GM23338 (cell line): ENCODE measurements around the gene PFKP. TPM values are rescaled to one million over a fixed set of nuclear protein-coding genes. Genes with fewer than 3 reads are reported as not detected.

Experiments used
- ATAC-seq: fragments of 200-7000 bp; cut with Tn5 transposase; 3 replicates; pipeline ENCODE4 v1.9.1; 2020
- DNase-seq: peaks from one replicate; pipeline ENCODE4 v3.0.0-alpha.2; 2015; ENCODE audit warnings: low spot score
- H2AFZ ChIP-seq: fragments of 200-600 bp; sonication (generic); 2 replicates; pipeline ENCODE4 v1.8.0; 2016; ENCODE audit warnings: antibody characterized with exemption, mild to moderate bottlenecking, moderate library complexity
- H3F3A ChIP-seq: fragments of 200-600 bp; sonication (generic); replicated peaks from 2 replicates; pipeline ENCODE4 v1.8.0; 2017; ENCODE audit warnings: antibody characterized with exemption, mixed run types, low read depth
- H3K27ac ChIP-seq: fragments of 200-600 bp; sonication (generic); 2 replicates; pipeline ENCODE4 v1.6.1; 2016; ENCODE audit warnings: low read depth
- H3K27me3 ChIP-seq: fragments of 200-600 bp; sonication (generic); 2 replicates; pipeline ENCODE4 v1.8.0; 2016; ENCODE audit warnings: mild to moderate bottlenecking, mixed run types, moderate library complexity; ENCODE audit not compliant: insufficient read depth
- H3K36me3 ChIP-seq: fragments of 200-600 bp; sonication (generic); 2 replicates; pipeline ENCODE4 v1.8.0; 2016; ENCODE audit warnings: mild to moderate bottlenecking; ENCODE audit not compliant: insufficient read depth
- H3K4me1 ChIP-seq: fragments of 200-600 bp; sonication (generic); 2 replicates; pipeline ENCODE4 v1.8.0; 2016; ENCODE audit warnings: mild to moderate bottlenecking, moderate library complexity; ENCODE audit not compliant: insufficient read depth
- H3K4me2 ChIP-seq: fragments of 200-600 bp; sonication (generic); 2 replicates; pipeline ENCODE4 v1.7.1; 2017; ENCODE audit warnings: mixed run types
- H3K4me3 ChIP-seq: fragments of 200-600 bp; sonication (generic); 2 replicates; pipeline ENCODE4 v1.6.1; 2016; ENCODE audit warnings: mixed run types
- H3K79me2 ChIP-seq: fragments of 200-600 bp; sonication (generic); replicated peaks from 2 replicates; pipeline ENCODE4 v1.8.0; 2017; ENCODE audit warnings: mild to moderate bottlenecking; ENCODE audit not compliant: insufficient read depth
- H3K9me2 ChIP-seq: fragments of 200-600 bp; sonication (generic); 2 replicates; pipeline ENCODE4 v1.8.0; 2017; ENCODE audit not compliant: insufficient read depth
- H4K20me1 ChIP-seq: fragments of 200-600 bp; sonication (generic); replicated peaks from 2 replicates; pipeline ENCODE4 v1.8.0; 2017; ENCODE audit warnings: mild to moderate bottlenecking; ENCODE audit not compliant: insufficient read depth
- H3K27ac Mint-ChIP-seq: 2 replicates; pipeline ENCODE4 v1.8.0; 2020; ENCODE audit warnings: inconsistent platforms, mild to moderate bottlenecking, moderate library complexity, mixed read lengths
- H3K27me3 Mint-ChIP-seq: 3 replicates; pipeline ENCODE4 v1.8.0; 2022; ENCODE audit warnings: low read depth, mild to moderate bottlenecking, moderate library complexity, mixed read lengths, inconsistent platforms; ENCODE audit not compliant: insufficient read depth, poor library complexity
- H3K36me3 Mint-ChIP-seq: 3 replicates; pipeline ENCODE4 v1.8.0; 2021; ENCODE audit warnings: low read depth, mild to moderate bottlenecking, inconsistent platforms, moderate library complexity, mixed read lengths
- H3K4me1 Mint-ChIP-seq: 3 replicates; pipeline ENCODE4 v1.8.0; 2020; ENCODE audit warnings: mild to moderate bottlenecking, inconsistent platforms, mixed read lengths
- H3K4me3 Mint-ChIP-seq: 3 replicates; pipeline ENCODE4 v1.8.0; 2021; ENCODE audit warnings: moderate library complexity, mild to moderate bottlenecking, inconsistent platforms, mixed read lengths
- H3K9me3 Mint-ChIP-seq: 3 replicates; pipeline ENCODE4 v1.8.0; 2020; ENCODE audit warnings: moderate library complexity, mild to moderate bottlenecking, inconsistent platforms, mixed read lengths
- CREB1 ChIP-seq: fragments of 250-450 bp; sonication (Bioruptor Pico); IDR thresholded peaks from 2 replicates; pipeline ENCODE4 v1.5.0; 2020; ENCODE audit warnings: low read depth, mild to moderate bottlenecking, moderate library complexity
- CTCF ChIP-seq, 2 experiments: fragments of 200-600 bp in 1 of 2; sonication (generic) in 1 of 2; conservative IDR thresholded peaks; 2 replicates each; pipeline versions ENCODE4 v1.5.1 to v1.6.1; 2016 to 2017; ENCODE audit warnings: antibody characterized with exemption in 2 of 2, low read depth in 2 of 2, mild to moderate bottlenecking in 2 of 2, moderate library complexity in 1 of 2
- ETS1 ChIP-seq: IDR thresholded peaks from 2 replicates; pipeline ENCODE4 v1.6.1; 2016; ENCODE audit warnings: antibody characterized with exemption
- EZH2 ChIP-seq: fragments of 200-600 bp; sonication (generic); IDR thresholded peaks from one replicate; pipeline ENCODE4 v1.8.0; 2017; ENCODE audit warnings: antibody characterized with exemption, mild to moderate bottlenecking, low read depth; ENCODE audit not compliant: unreplicated experiment
- EZH2phosphoT487 ChIP-seq: fragments of 200-600 bp; sonication (generic); IDR thresholded peaks from one replicate; pipeline ENCODE4 v1.8.1; 2018; ENCODE audit warnings: antibody characterized with exemption; ENCODE audit not compliant: unreplicated experiment
- JUNB ChIP-seq: IDR thresholded peaks from one replicate; pipeline ENCODE4 v1.6.1; 2016; ENCODE audit warnings: antibody characterized with exemption; ENCODE audit not compliant: unreplicated experiment
- NANOG ChIP-seq: IDR thresholded peaks from 2 replicates; pipeline ENCODE4 v1.6.1; 2016; ENCODE audit warnings: antibody characterized with exemption, borderline replicate concordance
- POLR2AphosphoS5 ChIP-seq: IDR thresholded peaks from 2 replicates; pipeline ENCODE4 v1.6.1; 2016; ENCODE audit warnings: antibody characterized with exemption, low read depth
- REST ChIP-seq: IDR thresholded peaks from one replicate; pipeline ENCODE4 v1.6.1; 2018; ENCODE audit warnings: antibody characterized with exemption; ENCODE audit not compliant: unreplicated experiment
- STAT1 ChIP-seq: IDR thresholded peaks from one replicate; pipeline ENCODE4 v1.6.1; 2016; ENCODE audit warnings: antibody characterized with exemption; ENCODE audit not compliant: unreplicated experiment
- ZNF114 ChIP-seq: fragments of 250-450 bp; sonication (Bioruptor Pico); IDR thresholded peaks from 2 replicates; pipeline ENCODE4 v1.5.0; 2020; ENCODE audit warnings: mild to moderate bottlenecking, moderate library complexity
- ZNF331 ChIP-seq: fragments of 250-450 bp; sonication (Bioruptor Pico); IDR thresholded peaks from 2 replicates; pipeline ENCODE4 v1.5.0; 2020; ENCODE audit warnings: low read depth, mild to moderate bottlenecking, moderate library complexity
- ZNF462 ChIP-seq: fragments of 250-450 bp; sonication (Bioruptor Pico); IDR thresholded peaks from 2 replicates; pipeline ENCODE4 v1.5.0; 2020; ENCODE audit warnings: mild to moderate bottlenecking, moderate library complexity
- polyA plus RNA-seq: library from polyadenylated mRNA; unstranded; fragments of >200 nt; fragmentation: Nextera tagmentation; extraction: Ambion mirVana; gene quantifications from 2 replicates; pipeline ENCODE4 v1.2.1, GENCODE V29; 2016
- total RNA-seq: library from RNA; depleted of rRNA; stranded (reverse); fragments of >200 nt; shearing (Covaris generic); gene quantifications from 2 replicates; pipeline ENCODE4 v1.2.3, GENCODE V29; 2014

PFKP gene
- total and polyA plus RNA-seq, 2 experiments from 2014 or later, result 56.3 to 120 TPM

- Histone ChIP-seq H3K79me2 (no peaks in the 10 kb centered on the region), H3K36me3 (peaks cover 5% of the 10 kb centered on the region; the same call in 1 of the 2 replicates), H3F3A (no peaks in the 10 kb centered on the region), H3K4me3 (no peak overlapping the region), H2AFZ (no peak overlapping the region), H4K20me1 (no peaks in the 10 kb centered on the region), H3K4me1 (no peaks in the 10 kb centered on the region), H3K27me3 (no peaks in the 10 kb centered on the region), H3K9me2 (no peaks in the 10 kb centered on the region), H3K4me2 (no peak overlapping the region), H3K27ac (no peak overlapping the region)
- TF ChIP-seq ETS1 (no peak), STAT1 (no peak), EZH2phosphoT487 (no peak), REST (no peak), NANOG (no peak), CTCF (conservative IDR thresholded peaks at IDR 0.05; ENCODE audit: low read depth in 2 of 2) (no peak), ZNF114 (no peak), ZNF331 (CRISPR knock-in tag) (no peak), ZNF462 (CRISPR knock-in tag) (no peak), EZH2 (no peak), POLR2AphosphoS5 (no peak), CREB1 (CRISPR knock-in tag) (no peak), JUNB (no peak)
- H3K9me3 Mint-ChIP-seq, result no peaks in the 10 kb centered on the region
- H3K4me1 Mint-ChIP-seq, result no peaks in the 10 kb centered on the region
- H3K27ac Mint-ChIP-seq, result peak overlapping the region; percentile 36; the same call in 1 of the 2 replicates
- H3K36me3 Mint-ChIP-seq, result peaks cover 51% of the 10 kb centered on the region
- peaks cover 14% of the 10 kb centered on the region for H3K27me3 Mint-ChIP-seq
- ATAC-seq (no peak), DNase-seq (no peak)
- no peak overlapping the region for H3K4me3 Mint-ChIP-seq
These were observed 58.3 kb downstream of the PFKP start for GRCh38 chr10:3125527-3126170.
